B cell (primary cell): Measurements from ENCODE around the gene SERPINC1. TPM values are rescaled to one million over a fixed set of nuclear protein-coding genes. Genes with fewer than 3 reads are reported as not detected.

Experiments
- ATAC-seq: fragments of 200-7000 bp; cut with Tn5 transposase; one replicate; pipeline ENCODE4 v1.10.0; 2021; ENCODE audit warnings: low read depth, mild to moderate bottlenecking, moderate number of reproducible peaks, moderate library complexity
- CTCF ChIA-PET: fragments of 350-600 bp; sonication (Branson Sonifier 250); formaldehyde crosslinking; loops from one replicate; lab custom pipeline; 2021; ENCODE audit warnings: antibody characterized with exemption, inconsistent platforms; lab: Charles Lee
- POLR2A ChIA-PET: fragments of 350-600 bp; sonication (Branson Sonifier 250); formaldehyde crosslinking; loops from one replicate; lab custom pipeline; 2021; ENCODE audit warnings: antibody characterized with exemption; lab: Charles Lee
- DNase-seq: peaks from one replicate; pipeline ENCODE4 v3.0.0; 2013
- H2AFZ ChIP-seq: 2 replicates; pipeline ENCODE4 v1.6.1; 2012; ENCODE audit warnings: mild to moderate bottlenecking, low read depth, low read length; ENCODE audit not compliant: insufficient read depth, poor library complexity, severe bottlenecking
- H3K27ac ChIP-seq, 2 donors: 1 replicate in 1 of 2; 2 replicates in 1 of 2; pipeline ENCODE4 v1.5.1; 2012 to 2013; ENCODE audit warnings: low read length in 2 of 2, mild to moderate bottlenecking in 2 of 2, moderate library complexity in 1 of 2
- H3K27me3 ChIP-seq, 4 experiments: fragments of 200-600 bp in 1 of 4; sonication (generic) in 1 of 4; replicated peaks in 1 of 4; 1 replicate in 2 of 4; 2 replicates in 2 of 4; pipeline versions ENCODE4 v1.6.1 to v1.7.0; 2013 to 2016; ENCODE audit warnings: low read length in 3 of 4, mild to moderate bottlenecking in 2 of 4, mixed read lengths in 1 of 4, moderate library complexity in 1 of 4; ENCODE audit not compliant: insufficient read depth in 4 of 4, control insufficient read depth in 3 of 4; ENCODE audit errors: control extremely low read depth in 1 of 4
- H3K36me3 ChIP-seq, 2 experiments: replicated peaks in 1 of 2; 1 replicate in 1 of 2; 2 replicates in 1 of 2; pipeline versions ENCODE4 v1.6.1 to v1.7.1; 2013; ENCODE audit warnings: low read length in 1 of 2; ENCODE audit not compliant: insufficient read depth in 2 of 2, control insufficient read depth in 1 of 2; ENCODE audit errors: control extremely low read depth in 1 of 2, extremely low read depth in 1 of 2
- H3K4me1 ChIP-seq, 2 donors: fragments of 200-600 bp in 1 of 2; sonication (generic) in 1 of 2; 1 replicate in 1 of 2; 2 replicates in 1 of 2; pipeline versions ENCODE4 v1.5.1 to v1.6.1; 2013 to 2017; ENCODE audit warnings: low read length in 2 of 2; ENCODE audit not compliant: control insufficient read depth in 2 of 2, insufficient read depth in 2 of 2
- H3K4me2 ChIP-seq: replicated peaks from 2 replicates; pipeline ENCODE3; 2012; ENCODE audit warnings: mild to moderate bottlenecking, low read depth, low read length; ENCODE audit not compliant: poor library complexity, severe bottlenecking
- H3K4me3 ChIP-seq, 5 experiments: fragments of 200-600 bp in 1 of 5; sonication (generic) in 1 of 5; 1 replicate in 3 of 5; 2 replicates in 2 of 5; pipeline versions ENCODE4 v1.5.1 to v1.7.0; 2011 to 2016; ENCODE audit warnings: low read length in 4 of 5, mild to moderate bottlenecking in 4 of 5, low read depth in 2 of 5, control low read depth in 1 of 5, moderate library complexity in 1 of 5; ENCODE audit not compliant: insufficient read depth in 1 of 5; ENCODE audit errors: control extremely low read depth in 1 of 5, extremely low read depth in 1 of 5
- H3K79me2 ChIP-seq: fragments of 200-600 bp; sonication (generic); one replicate; pipeline ENCODE4 v1.6.0; 2016; ENCODE audit warnings: low read length; ENCODE audit not compliant: control insufficient read depth, insufficient read depth
- H3K9ac ChIP-seq: fragments of 200-600 bp; sonication (generic); 2 replicates; pipeline ENCODE4 v1.6.1; 2017; ENCODE audit warnings: mild to moderate bottlenecking, low read length, moderate library complexity
- H3K9me3 ChIP-seq, 3 donors: one replicate each; pipeline versions ENCODE4 v1.6.1 to v1.7.1; 2013; ENCODE audit warnings: low read length in 2 of 3; ENCODE audit not compliant: control insufficient read depth in 2 of 3, insufficient read depth in 1 of 3; ENCODE audit errors: control extremely low read depth in 1 of 3
- H4K20me1 ChIP-seq: 2 replicates; pipeline ENCODE4 v1.6.0; 2012; ENCODE audit warnings: mild to moderate bottlenecking, low read length; ENCODE audit not compliant: insufficient read depth, control insufficient read depth, poor library complexity, severe bottlenecking
- H3K27ac Mint-ChIP-seq: one replicate; pipeline ENCODE4 v1.8.0; 2021; ENCODE audit warnings: mixed read lengths
- H3K27me3 Mint-ChIP-seq: one replicate; pipeline ENCODE4 v1.8.0; 2021; ENCODE audit warnings: mixed read lengths
- H3K4me1 Mint-ChIP-seq: one replicate; pipeline ENCODE4 v1.8.0; 2021; ENCODE audit warnings: mixed read lengths
- H3K4me3 Mint-ChIP-seq: one replicate; pipeline ENCODE4 v1.8.0; 2021; ENCODE audit warnings: mixed read lengths
- H3K9me3 Mint-ChIP-seq: one replicate; pipeline ENCODE4 v1.8.0; 2022; ENCODE audit warnings: mixed read lengths; ENCODE audit not compliant: insufficient read depth
- EZH2 ChIP-seq: IDR thresholded peaks from 2 replicates; pipeline ENCODE4 v1.6.1; 2012; ENCODE audit warnings: borderline replicate concordance, low read depth, mild to moderate bottlenecking, moderate library complexity, low read length; ENCODE audit not compliant: insufficient read depth, poor library complexity, severe bottlenecking
- WGBS: methylation state at CpG from one replicate; pipeline ENCODE4 v1.1.5; 2013; ENCODE audit warnings: missing lambda C conversion rate; ENCODE audit not compliant: insufficient coverage; 5-methylcytosine and 5-hydroxymethylcytosine counted together
- intact Hi-C: fragments of 100-400 bp; cut with micrococcal nuclease; formaldehyde crosslinking; loops from one replicate; pipeline ENCODE4 v1.10.0; 2022
- polyA plus RNA-seq: library from polyadenylated mRNA; depleted of rRNA; stranded (reverse); fragments of >200 nt; gene quantifications from 2 replicates; pipeline ENCODE4 v1.2.3, GENCODE V29; 2012
- total RNA-seq, 2 donors: library from RNA; stranded (reverse); fragments of 120-200 nt in 1 of 2; gene quantifications; 1 replicate in 1 of 2; 2 replicates in 1 of 2; pipeline versions ENCODE4 v1.2.3 to v1.2.4, GENCODE V29; 2013 to 2022
- TF ChIP-seq, protein P1 (sequence below): fragments of 200-600 bp; IDR thresholded peaks from one replicate; pipeline ENCODE4 v1.8.0; 2022; ENCODE audit warnings: antibody characterized with exemption, mild to moderate bottlenecking

Gene SERPINC1
- total and polyA plus RNA-seq, 2 donors (not counting 1 experiment from before 2014, with no cell fraction given), result 0.12 TPM; not detected in 1

DNA sequence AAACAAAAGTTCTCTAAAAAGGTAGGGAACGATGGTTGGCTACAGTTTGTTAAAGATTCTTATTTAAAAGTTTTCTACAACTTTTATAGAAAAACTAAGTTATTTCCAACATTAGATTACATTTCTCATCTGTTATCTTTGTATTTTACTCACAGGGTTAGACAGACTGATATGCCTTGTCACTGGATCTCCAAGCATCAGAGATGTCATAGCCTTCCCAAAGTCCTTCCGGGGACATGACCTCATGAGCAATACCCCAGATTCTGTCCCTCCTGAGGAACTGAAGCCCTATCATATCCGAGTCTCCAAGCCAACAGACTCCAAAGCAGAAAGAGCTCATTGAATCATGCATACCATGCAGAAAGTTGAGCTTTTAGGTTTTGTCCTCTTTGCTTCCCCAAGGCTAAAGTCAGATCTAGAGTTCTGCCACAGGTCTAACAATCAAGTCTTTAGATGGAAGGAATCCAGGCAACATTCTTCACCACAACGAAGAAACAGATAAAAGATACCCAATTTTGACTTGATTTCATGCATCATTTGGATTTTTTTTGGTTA is 59.7 kb downstream of the SERPINC1 start:
- no peaks in the 10 kb centered on the region for H3K27me3 ChIP-seq
- H3K9me3 Mint-ChIP-seq, result no peaks in the 10 kb centered on the region
- no peaks in the 10 kb centered on the region for H3K27me3 Mint-ChIP-seq
- H3K27ac Mint-ChIP-seq, result no peak overlapping the region
- no peaks in the 10 kb centered on the region for H3K79me2 ChIP-seq
- no peaks in the 10 kb centered on the region for H4K20me1 ChIP-seq
- H2AFZ ChIP-seq, result no peak overlapping the region
- H3K4me1 Mint-ChIP-seq, result peaks cover 2% of the 10 kb centered on the region
- H3K9me3 ChIP-seq, result no peaks in the 10 kb centered on the region
- H3K27ac ChIP-seq, result no peak overlapping the region
- ChIA-PET POLR2A (no interaction called here), CTCF (no interaction called here)
- H3K9ac ChIP-seq, result no peak overlapping the region
- peaks cover 1 to 54% of the 10 kb centered on the region in 2 experiments for H3K36me3 ChIP-seq
- no peak overlapping the region for H3K4me3 Mint-ChIP-seq
- DNase-seq, result no peak
- no peak overlapping the region for H3K4me2 ChIP-seq
- no peak overlapping the region for H3K4me3 ChIP-seq
- intact Hi-C loops, result no loop called here
- ATAC-seq, result no peak
- 100% methylated on average over 2 of the region's 4 CpGs for WGBS
- H3K4me1 ChIP-seq, result no peaks in the 10 kb centered on the region
- TF ChIP-seq, protein P1, sequence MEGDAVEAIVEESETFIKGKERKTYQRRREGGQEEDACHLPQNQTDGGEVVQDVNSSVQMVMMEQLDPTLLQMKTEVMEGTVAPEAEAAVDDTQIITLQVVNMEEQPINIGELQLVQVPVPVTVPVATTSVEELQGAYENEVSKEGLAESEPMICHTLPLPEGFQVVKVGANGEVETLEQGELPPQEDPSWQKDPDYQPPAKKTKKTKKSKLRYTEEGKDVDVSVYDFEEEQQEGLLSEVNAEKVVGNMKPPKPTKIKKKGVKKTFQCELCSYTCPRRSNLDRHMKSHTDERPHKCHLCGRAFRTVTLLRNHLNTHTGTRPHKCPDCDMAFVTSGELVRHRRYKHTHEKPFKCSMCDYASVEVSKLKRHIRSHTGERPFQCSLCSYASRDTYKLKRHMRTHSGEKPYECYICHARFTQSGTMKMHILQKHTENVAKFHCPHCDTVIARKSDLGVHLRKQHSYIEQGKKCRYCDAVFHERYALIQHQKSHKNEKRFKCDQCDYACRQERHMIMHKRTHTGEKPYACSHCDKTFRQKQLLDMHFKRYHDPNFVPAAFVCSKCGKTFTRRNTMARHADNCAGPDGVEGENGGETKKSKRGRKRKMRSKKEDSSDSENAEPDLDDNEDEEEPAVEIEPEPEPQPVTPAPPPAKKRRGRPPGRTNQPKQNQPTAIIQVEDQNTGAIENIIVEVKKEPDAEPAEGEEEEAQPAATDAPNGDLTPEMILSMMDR, result no peak
- no peak for TF ChIP-seq EZH2

DNA sequence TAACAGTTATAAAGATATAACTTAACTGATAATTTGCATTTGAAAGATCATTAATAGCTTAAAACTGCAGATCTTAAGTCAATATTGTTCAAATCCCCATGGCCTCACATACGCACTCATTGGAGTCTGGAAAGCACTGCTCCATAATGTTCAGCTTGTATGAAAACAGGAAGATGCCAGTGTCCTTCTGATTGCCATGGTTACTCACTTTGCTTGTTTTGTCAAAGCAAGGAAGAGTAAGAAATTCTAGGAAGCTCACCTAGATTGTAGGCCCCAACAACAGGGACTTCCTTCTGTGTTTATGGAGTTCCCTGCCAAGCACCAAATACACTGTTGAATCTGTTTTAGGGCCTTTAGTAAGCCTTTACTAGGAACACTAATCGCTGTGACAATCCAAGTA is 60.2 kb downstream of the SERPINC1 start:
- no peak overlapping the region for H2AFZ ChIP-seq
- Mint-ChIP-seq H3K4me1 (peaks cover under 1% of the 10 kb centered on the region), H3K27me3 (no peaks in the 10 kb centered on the region), H3K9me3 (no peaks in the 10 kb centered on the region), H3K4me3 (no peak overlapping the region), H3K27ac (no peak overlapping the region)
- ChIA-PET POLR2A (no interaction called here), CTCF (no interaction called here)
- H3K27ac ChIP-seq, result no peak overlapping the region
- H3K27me3 ChIP-seq, result no peaks in the 10 kb centered on the region
- DNase-seq, result no peak
- WGBS, result 100% methylated on average over 1 of the region's 2 CpGs
- H3K79me2 ChIP-seq, result no peaks in the 10 kb centered on the region
- TF ChIP-seq EZH2, result no peak
- TF ChIP-seq, protein P1, result no peak
- H4K20me1 ChIP-seq, result no peaks in the 10 kb centered on the region
- intact Hi-C loops, result no loop called here
- no peaks in the 10 kb centered on the region for H3K4me1 ChIP-seq
- ATAC-seq, result no peak
- no peak overlapping the region for H3K4me3 ChIP-seq
- H3K9ac ChIP-seq, result no peak overlapping the region
- H3K4me2 ChIP-seq, result no peak overlapping the region
- H3K36me3 ChIP-seq, result peaks cover 1 to 53% of the 10 kb centered on the region in 2 experiments
- no peaks in the 10 kb centered on the region for H3K9me3 ChIP-seq
